GM10266 (cell line): Measurements from ENCODE around the gene IL2RA.

Experiments used
- DNase-seq: peaks from one replicate; pipeline ENCODE4 v3.0.0; 2012; ENCODE audit errors: extremely low spot score
- CTCF ChIP-seq: IDR thresholded peaks from 2 replicates; pipeline ENCODE4 v1.5.1; 2012; ENCODE audit warnings: mild to moderate bottlenecking, low read depth; ENCODE audit not compliant: control insufficient read depth, insufficient read depth; ENCODE audit errors: missing control alignments

Gene IL2RA

GRCh38 chr10:6014241-6014761 lies 47.9 kb downstream of the IL2RA start:
- peak; percentile 77 for TF ChIP-seq CTCF
- DNase-seq: peak; percentile 81

GRCh38 chr10:6013413-6014192 lies 48.6 kb downstream of the IL2RA start:
- no peak for DNase-seq
- TF ChIP-seq CTCF: no peak

GRCh38 chr10:6012121-6012905 lies 49.9 kb downstream of the IL2RA start:
- no peak for DNase-seq
- no peak for TF ChIP-seq CTCF

- TF ChIP-seq CTCF: no peak
- DNase-seq: no peak
Measured at GRCh38 chr10:6011558-6011957, 50.6 kb downstream of the IL2RA start.

GRCh38 chr10:6010569-6010968 lies 51.6 kb downstream of the IL2RA start:
- no peak for TF ChIP-seq CTCF
- DNase-seq: no peak

GRCh38 chr10:6009961-6010360 lies 52.2 kb downstream of the IL2RA start:
- DNase-seq: no peak
- no peak for TF ChIP-seq CTCF

- no peak for TF ChIP-seq CTCF
- no peak for DNase-seq
Measured at GRCh38 chr10:6009150-6009549, 53.0 kb downstream of the IL2RA start.
